ENCODE measurements around the gene CTSE. TPM values are rescaled to one million over a fixed set of nuclear protein-coding genes. Genes with fewer than 3 reads are reported as not detected.

Gene CTSE
- total and polyA plus RNA-seq, 9 of the 15 experiments (the other 6 are each of a cell fraction or from before 2014, with no cell fraction given), result 0.04 to 0.18 (median 0.09) TPM; not detected in 4

GRCh38 chr1:206030714-206031113, 7.0 kb upstream of the CTSE start (continued):
- TF ChIP-seq ZNF175 (CRISPR knock-in tag; IDR thresholded peaks at IDR 0.05; ENCODE audit: low read depth) (no peak), XRCC5 (IDR thresholded peaks at IDR 0.05; ENCODE audit: low read depth, low read length) (peak; percentile 84; the same call in 1 of the 2 replicates), ZNF408 (CRISPR knock-in tag; IDR thresholded peaks at IDR 0.05; ENCODE audit: low read depth) (no peak), TCF3 (CRISPR knock-in tag; IDR thresholded peaks at IDR 0.05) (no peak), CBX5 (IDR thresholded peaks at IDR 0.05; ENCODE audit: borderline replicate concordance, low read depth) (no peak), E2F8 (IDR thresholded peaks at IDR 0.05; ENCODE audit: low read depth, partially characterized antibody) (peak; percentile 55)
- TF ChIP-seq, protein P1, sequence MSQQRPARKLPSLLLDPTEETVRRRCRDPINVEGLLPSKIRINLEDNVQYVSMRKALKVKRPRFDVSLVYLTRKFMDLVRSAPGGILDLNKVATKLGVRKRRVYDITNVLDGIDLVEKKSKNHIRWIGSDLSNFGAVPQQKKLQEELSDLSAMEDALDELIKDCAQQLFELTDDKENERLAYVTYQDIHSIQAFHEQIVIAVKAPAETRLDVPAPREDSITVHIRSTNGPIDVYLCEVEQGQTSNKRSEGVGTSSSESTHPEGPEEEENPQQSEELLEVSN (IDR thresholded peaks at IDR 0.05; ENCODE audit: borderline replicate concordance in 1 of 2, extremely low read depth in 1 of 2, insufficient read depth in 1 of 2, insufficient read length in 1 of 2, low read depth in 1 of 2, low read length in 1 of 2, poor library complexity in 1 of 2, severe bottlenecking in 1 of 2), result peak in 1 of 2 experiments; percentile 12
- TF ChIP-seq, protein P2, sequence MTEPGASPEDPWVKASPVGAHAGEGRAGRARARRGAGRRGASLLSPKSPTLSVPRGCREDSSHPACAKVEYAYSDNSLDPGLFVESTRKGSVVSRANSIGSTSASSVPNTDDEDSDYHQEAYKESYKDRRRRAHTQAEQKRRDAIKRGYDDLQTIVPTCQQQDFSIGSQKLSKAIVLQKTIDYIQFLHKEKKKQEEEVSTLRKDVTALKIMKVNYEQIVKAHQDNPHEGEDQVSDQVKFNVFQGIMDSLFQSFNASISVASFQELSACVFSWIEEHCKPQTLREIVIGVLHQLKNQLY (CRISPR knock-in tag; conservative IDR thresholded peaks at IDR 0.05), result no peak
